Gastroesophageal sphincter (tissue), 3 donors: Measurements from ENCODE around the gene RIPPLY3.
A peak's percentile ranks its signal among the peaks of the same experiment; 100 is the strongest.

ENCODE experiments used
- EP300 ChIP-seq: sonication (generic); formaldehyde crosslinking; IDR thresholded peaks from one replicate; pipeline ENCODE4 v1.6.1; 2017; ENCODE audit warnings: antibody characterized with exemption, mild to moderate bottlenecking
- POLR2AphosphoS5 ChIP-seq: sonication (generic); formaldehyde crosslinking; IDR thresholded peaks from one replicate; pipeline ENCODE4 v1.6.1; 2017; ENCODE audit warnings: antibody characterized with exemption
- TF ChIP-seq, protein P1 (sequence below), 4 experiments: fragments of 200-600 bp in 2 of 4; fragments of 450-650 bp in 2 of 4; sonication (generic) in 1 of 4; IDR thresholded peaks; one replicate each; pipeline ENCODE4 v1.5.1; 2017 to 2019; ENCODE audit warnings: antibody characterized with exemption in 4 of 4, mild to moderate bottlenecking in 2 of 4, moderate library complexity in 2 of 4

DNA sequence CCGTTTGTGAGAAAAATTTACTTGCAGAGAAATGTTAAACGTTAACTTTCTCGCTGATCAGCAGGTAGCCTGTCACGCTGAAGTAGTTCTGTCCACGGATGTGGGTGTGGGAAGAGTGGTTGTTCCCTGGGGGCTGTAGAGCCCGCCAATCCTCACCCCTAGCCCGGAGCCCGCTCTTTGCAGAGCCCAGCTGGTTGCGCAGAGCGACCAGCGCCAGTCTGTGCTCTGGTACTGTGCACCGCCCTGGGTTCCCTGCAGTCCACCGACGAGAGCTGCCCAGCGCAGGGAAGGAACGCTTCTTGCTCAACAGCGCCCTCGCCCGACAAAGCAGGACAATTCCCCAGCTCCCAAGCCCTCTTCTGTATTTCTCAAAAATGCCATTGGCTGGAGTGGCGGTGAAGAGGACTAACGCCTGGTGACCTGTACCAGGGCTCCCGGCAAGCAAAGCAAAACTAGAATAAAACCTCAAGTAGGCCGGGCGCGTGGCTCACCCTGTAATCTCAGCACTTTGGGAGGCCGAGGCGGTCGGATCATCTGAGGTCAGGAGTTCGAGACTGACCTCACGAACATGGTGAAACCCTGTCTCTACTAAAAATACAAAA, 3.3 kb downstream of the RIPPLY3 start:
- TF ChIP-seq, protein P1, sequence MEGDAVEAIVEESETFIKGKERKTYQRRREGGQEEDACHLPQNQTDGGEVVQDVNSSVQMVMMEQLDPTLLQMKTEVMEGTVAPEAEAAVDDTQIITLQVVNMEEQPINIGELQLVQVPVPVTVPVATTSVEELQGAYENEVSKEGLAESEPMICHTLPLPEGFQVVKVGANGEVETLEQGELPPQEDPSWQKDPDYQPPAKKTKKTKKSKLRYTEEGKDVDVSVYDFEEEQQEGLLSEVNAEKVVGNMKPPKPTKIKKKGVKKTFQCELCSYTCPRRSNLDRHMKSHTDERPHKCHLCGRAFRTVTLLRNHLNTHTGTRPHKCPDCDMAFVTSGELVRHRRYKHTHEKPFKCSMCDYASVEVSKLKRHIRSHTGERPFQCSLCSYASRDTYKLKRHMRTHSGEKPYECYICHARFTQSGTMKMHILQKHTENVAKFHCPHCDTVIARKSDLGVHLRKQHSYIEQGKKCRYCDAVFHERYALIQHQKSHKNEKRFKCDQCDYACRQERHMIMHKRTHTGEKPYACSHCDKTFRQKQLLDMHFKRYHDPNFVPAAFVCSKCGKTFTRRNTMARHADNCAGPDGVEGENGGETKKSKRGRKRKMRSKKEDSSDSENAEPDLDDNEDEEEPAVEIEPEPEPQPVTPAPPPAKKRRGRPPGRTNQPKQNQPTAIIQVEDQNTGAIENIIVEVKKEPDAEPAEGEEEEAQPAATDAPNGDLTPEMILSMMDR (IDR thresholded peaks at IDR 0.05): peak in 3 of 4 experiments; percentile 73 to 90 (median 73)
- TF ChIP-seq POLR2AphosphoS5: no peak
- TF ChIP-seq EP300: no peak
